A673 (cell line): ENCODE measurements around the gene MYO7A.

Experiments
- CTCF ChIP-seq: fragments of 300-800, 200-600 bp; sonication (generic); conservative IDR thresholded peaks from 2 replicates; pipeline ENCODE4 v1.5.1; 2017; ENCODE audit warnings: low read depth, mild to moderate bottlenecking, antibody characterized with exemption, low read length, moderate library complexity, mixed read lengths
- EZH2 ChIP-seq: fragments of 200-600 bp; sonication (generic); IDR thresholded peaks from 2 replicates; pipeline ENCODE4 v1.6.1; 2017; ENCODE audit warnings: borderline replicate concordance, low read depth, mild to moderate bottlenecking, mixed read lengths, antibody characterized with exemption, low read length; ENCODE audit not compliant: poor library complexity, severe bottlenecking

- no peak for TF ChIP-seq CTCF
- TF ChIP-seq EZH2, result no peak
Observed at GRCh38 chr11:77147668-77148321, 19.7 kb downstream of the MYO7A start.
